GM10266 (cell line): ENCODE measurements around the gene BMP8B.
"Not testable (repeated sequence)": the region's sequence is repeated elsewhere in the genome, so short reads cannot be mapped to it uniquely, and the experiment has no call there.

ENCODE experiments used
- DNase-seq: peaks from one replicate; pipeline ENCODE4 v3.0.0; 2012; ENCODE audit errors: extremely low spot score
- CTCF ChIP-seq: IDR thresholded peaks from 2 replicates; pipeline ENCODE4 v1.5.1; 2012; ENCODE audit warnings: mild to moderate bottlenecking, low read depth; ENCODE audit not compliant: control insufficient read depth, insufficient read depth; ENCODE audit errors: missing control alignments

Gene BMP8B

DNA sequence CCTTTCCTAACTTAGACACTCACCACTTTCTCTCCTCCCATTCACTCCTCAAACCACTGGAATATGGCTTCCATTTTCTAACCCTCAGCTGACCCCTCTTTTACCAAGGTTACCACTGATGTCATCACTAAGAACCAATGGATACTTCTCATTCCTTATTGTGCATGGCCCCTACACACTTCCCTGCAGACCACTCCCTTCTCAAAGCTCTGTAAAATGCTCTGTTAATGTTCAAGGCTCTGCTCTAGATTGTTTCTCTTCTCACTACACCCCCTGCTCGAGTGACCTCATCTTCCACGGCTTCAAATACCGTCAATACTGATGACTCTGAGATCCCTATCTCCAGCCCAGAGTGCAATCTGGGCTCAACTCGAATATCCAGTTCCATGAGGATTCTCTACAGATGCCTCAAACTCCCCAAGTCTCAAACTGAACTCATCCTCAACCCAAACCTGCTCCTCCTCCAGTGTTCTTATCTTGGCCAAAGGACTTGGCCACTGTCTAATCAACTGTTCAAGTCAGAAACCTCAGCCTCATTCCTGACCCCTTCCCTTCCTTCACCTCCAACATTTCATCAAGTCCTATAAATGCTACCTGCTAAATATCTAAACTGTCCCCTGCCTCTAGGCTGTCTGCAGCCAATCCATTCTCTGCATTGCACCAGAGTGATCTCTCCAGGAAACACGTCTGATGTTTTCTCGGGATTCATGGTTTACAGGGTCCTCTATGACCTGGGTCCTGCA lies 41.3 kb upstream of the BMP8B start:
- DNase-seq = no peak
- TF ChIP-seq CTCF = no peak

DNA sequence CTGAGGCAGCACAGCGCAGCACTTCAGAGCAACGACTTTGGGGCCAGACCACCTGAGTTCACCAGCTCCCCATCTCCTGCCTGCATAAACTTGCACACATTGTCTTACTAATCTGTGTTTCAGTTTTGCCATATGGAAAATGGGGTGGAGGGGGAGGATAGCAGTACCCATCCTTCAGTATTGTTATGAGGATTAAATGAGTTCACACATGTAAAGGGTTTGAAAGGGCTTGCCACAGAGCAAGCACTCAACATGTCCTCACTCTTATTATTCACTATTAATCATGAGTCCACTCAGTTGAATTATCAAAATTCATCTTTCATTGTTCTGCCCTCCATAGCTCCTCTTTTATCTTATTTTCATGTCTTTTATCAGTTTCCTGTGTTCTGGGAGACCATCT lies 40.1 kb upstream of the BMP8B start:
- no peak for TF ChIP-seq CTCF
- DNase-seq = no peak

DNA sequence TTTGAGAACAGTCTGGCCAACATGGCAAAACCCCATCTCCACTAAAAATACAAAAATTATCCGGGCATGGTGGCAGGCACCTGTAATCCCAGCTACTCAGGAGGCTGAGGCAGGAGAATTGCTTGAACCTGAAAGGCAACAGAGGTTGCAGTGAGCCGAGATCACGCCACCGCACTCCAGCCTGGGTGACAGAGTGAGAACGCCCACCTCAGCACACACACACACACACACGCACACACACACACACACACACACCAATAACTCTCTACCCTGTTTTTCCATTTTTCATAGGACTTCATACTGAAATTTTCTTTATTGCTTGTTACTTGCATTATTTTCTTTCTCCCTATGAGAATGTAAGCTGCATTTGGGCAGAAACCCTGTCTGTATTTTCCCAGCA lies 39.6 kb upstream of the BMP8B start:
- DNase-seq = not testable (repeated sequence)

DNA sequence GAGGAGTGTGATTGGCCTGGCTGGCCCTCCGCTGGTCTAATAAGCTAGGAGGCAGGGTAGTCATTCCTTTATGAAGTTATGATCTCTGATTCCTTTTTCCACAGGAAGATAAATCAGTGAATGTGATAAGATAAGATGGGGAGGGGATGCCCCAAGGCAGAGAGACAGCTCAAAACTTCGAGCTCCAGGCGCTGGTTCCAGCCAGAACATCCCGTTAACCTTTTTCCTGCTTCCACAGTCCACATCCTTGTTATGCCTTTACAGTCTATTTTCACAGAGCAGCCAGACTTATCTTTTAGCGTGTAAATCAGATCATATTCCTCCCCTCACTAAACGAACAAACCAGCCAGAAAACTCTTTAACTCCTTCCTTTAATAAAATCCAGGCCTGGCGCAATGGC lies 38.5 kb upstream of the BMP8B start:
- no peak for TF ChIP-seq CTCF
- DNase-seq = no peak

DNA sequence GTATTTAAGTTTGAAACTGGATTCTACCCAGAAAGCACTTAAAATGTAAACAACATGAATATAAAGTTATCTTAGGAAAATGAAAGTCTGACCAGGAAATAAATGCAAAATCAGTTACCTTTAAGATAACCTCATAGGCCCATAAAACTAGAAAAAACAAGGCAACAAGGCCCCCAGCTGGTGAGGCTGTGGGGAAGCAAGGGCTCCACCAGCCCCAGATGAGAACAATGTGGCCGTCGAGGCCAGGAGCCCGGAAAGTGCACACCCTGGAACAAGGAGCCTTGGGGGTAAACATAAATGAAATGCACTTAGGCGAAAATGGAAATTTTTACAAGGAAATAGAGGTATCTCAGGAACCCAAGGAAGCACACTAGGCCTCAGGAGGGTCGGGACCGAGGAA lies 37.9 kb upstream of the BMP8B start:
- DNase-seq = no peak
- TF ChIP-seq CTCF = no peak

DNA sequence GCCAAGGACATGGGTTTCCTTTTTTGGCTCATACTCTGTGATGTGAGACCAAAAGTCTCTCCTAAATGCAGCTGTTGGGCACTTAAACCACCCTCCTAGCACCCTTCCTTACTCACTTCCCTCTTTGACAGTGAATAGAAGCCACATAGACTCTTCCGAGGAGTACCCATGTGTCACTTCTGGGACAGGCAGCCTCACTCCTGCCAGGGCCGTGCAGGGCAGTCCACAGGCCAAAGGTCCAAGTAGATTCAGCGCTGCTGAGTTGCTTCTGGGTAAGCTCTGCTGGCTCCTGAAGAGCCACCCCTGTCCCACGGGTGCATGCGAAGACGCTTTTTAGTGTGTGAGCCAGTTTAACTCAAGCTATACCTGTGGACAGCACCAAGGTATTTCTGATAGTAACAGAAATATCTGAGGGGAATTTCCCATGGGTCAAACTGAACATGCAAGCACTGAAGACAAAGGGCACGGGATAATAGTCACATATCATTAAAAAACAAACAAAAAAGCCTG lies 36.8 kb upstream of the BMP8B start:
- no peak for DNase-seq

DNA sequence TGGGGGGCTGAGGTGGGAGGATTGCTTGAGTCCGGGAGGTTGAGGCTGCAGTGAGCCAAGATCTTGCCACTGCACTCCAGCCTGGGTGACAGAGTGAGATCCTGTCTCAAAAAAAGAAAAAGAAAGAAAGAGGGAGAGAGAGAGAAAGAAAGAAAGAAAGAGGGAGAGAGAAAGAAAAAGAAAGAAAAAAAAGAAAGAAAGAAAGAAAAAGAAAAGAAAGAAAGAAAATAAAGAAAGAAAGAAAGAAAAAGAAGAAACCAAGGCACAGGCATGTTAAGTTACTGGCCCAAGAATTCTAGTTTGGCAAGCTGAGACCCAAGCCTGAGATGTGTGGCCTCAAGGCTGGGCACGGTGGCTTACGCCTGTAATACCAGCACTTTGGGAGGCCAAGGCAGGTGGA lies 34.8 kb upstream of the BMP8B start:
- not testable (repeated sequence) for DNase-seq

More for the DNA sequence above, 36.8 kb upstream of the BMP8B start:
- TF ChIP-seq CTCF = no peak

- TF ChIP-seq CTCF = no peak
- no peak for DNase-seq
Observed at GRCh38 chr1:39822146-39822545, 33.5 kb upstream of the BMP8B start.
